Cerebellar cortex (tissue), 1 donor: ENCODE results near the gene FLT1.

Experiments
- DNase-seq: peaks from one replicate; pipeline ENCODE4 v3.0.0-alpha.2; 2015; ENCODE audit warnings: low spot score

FLT1 gene

GRCh38 chr13:28494778-28495537 is at the start of gene FLT1:
FLT1 (minus strand) TSS chr13:28495128; CDS start chr13:28494843, 285 bp downstream.
- DNase-seq = no peak

GRCh38 chr13:28544026-28544425 is 49.1 kb upstream of the FLT1 start:
- DNase-seq = no peak

GRCh38 chr13:28542804-28543203 is 47.9 kb upstream of the FLT1 start:
- DNase-seq = no peak

GRCh38 chr13:28541966-28542365 is 47.0 kb upstream of the FLT1 start:
- no peak for DNase-seq

- DNase-seq = no peak
These were observed 45.7 kb upstream of the FLT1 start for GRCh38 chr13:28540612-28541011.

GRCh38 chr13:28539625-28540286 is 44.8 kb upstream of the FLT1 start:
- no peak for DNase-seq

- no peak for DNase-seq
These were observed 44.0 kb upstream of the FLT1 start for GRCh38 chr13:28538932-28539331.

GRCh38 chr13:28537171-28537570 is 42.2 kb upstream of the FLT1 start:
- DNase-seq = no peak

GRCh38 chr13:28536371-28536770 is 41.4 kb upstream of the FLT1 start:
- no peak for DNase-seq

- DNase-seq = no peak
These were observed 40.8 kb upstream of the FLT1 start for GRCh38 chr13:28535734-28536133.

- DNase-seq = no peak
These were observed 39.9 kb upstream of the FLT1 start for GRCh38 chr13:28534801-28535200.

- DNase-seq = no peak
These were observed 39.3 kb upstream of the FLT1 start for GRCh38 chr13:28534210-28534609.

- DNase-seq = no peak
These were observed 38.7 kb upstream of the FLT1 start for GRCh38 chr13:28533441-28534166.

GRCh38 chr13:28533125-28533436 is 38.2 kb upstream of the FLT1 start:
- DNase-seq = peak; percentile 3

- no peak for DNase-seq
These were observed 37.6 kb upstream of the FLT1 start for GRCh38 chr13:28532388-28533124.

- no peak for DNase-seq
These were observed 37.0 kb upstream of the FLT1 start for GRCh38 chr13:28531845-28532387.

GRCh38 chr13:28531077-28531844 is 36.3 kb upstream of the FLT1 start:
- DNase-seq = peak; percentile 3

GRCh38 chr13:28530729-28531076 is 35.8 kb upstream of the FLT1 start:
- DNase-seq = peak; percentile 19

GRCh38 chr13:28529836-28530235 is 34.9 kb upstream of the FLT1 start:
- DNase-seq = no peak

GRCh38 chr13:28528848-28529247 is 33.9 kb upstream of the FLT1 start:
- DNase-seq = no peak

GRCh38 chr13:28528388-28528787 is 33.5 kb upstream of the FLT1 start:
- no peak for DNase-seq
